Progenitor cell of endocrine pancreas (in vitro differentiated cells): ENCODE results near the gene SENP7. TPM values are rescaled to one million over a fixed set of nuclear protein-coding genes. Genes with fewer than 3 reads are reported as not detected.

Experiments
- DNase-seq: peaks from one replicate; pipeline ENCODE4 v3.0.0; 2021; ENCODE audit warnings: low spot score; ENCODE audit not compliant: unreplicated experiment
- H3K27ac Mint-ChIP-seq: 2 replicates; pipeline ENCODE4 v1.8.0; 2021; ENCODE audit warnings: mild to moderate bottlenecking, moderate library complexity, mixed read lengths
- H3K27me3 Mint-ChIP-seq: 2 replicates; pipeline ENCODE4 v1.8.0; 2021; ENCODE audit warnings: mixed read lengths
- H3K36me3 Mint-ChIP-seq: 2 replicates; pipeline ENCODE4 v1.8.0; 2022; ENCODE audit warnings: mixed read lengths; ENCODE audit not compliant: insufficient read depth
- H3K4me1 Mint-ChIP-seq: 2 replicates; pipeline ENCODE4 v1.8.0; 2021; ENCODE audit warnings: low read depth, mixed read lengths
- H3K4me3 Mint-ChIP-seq: 2 replicates; pipeline ENCODE4 v1.8.0; 2021; ENCODE audit warnings: low read depth, mild to moderate bottlenecking, moderate library complexity, mixed read lengths
- H3K9me3 Mint-ChIP-seq: 2 replicates; pipeline ENCODE4 v1.8.0; 2021; ENCODE audit warnings: low read depth, mixed read lengths
- total RNA-seq: library from RNA; stranded (reverse); gene quantifications from 2 replicates; pipeline ENCODE4 v1.2.1, GENCODE V29; 2021
- TF ChIP-seq, protein P1 (sequence below): fragments of 200-600 bp; sonication (generic); IDR thresholded peaks from one replicate; pipeline ENCODE4 v1.5.0; 2021; ENCODE audit warnings: antibody characterized with exemption, mild to moderate bottlenecking; ENCODE audit not compliant: unreplicated experiment

SENP7 gene
- total RNA-seq, 1 donor from 2014 or later = 63.7 TPM

DNA sequence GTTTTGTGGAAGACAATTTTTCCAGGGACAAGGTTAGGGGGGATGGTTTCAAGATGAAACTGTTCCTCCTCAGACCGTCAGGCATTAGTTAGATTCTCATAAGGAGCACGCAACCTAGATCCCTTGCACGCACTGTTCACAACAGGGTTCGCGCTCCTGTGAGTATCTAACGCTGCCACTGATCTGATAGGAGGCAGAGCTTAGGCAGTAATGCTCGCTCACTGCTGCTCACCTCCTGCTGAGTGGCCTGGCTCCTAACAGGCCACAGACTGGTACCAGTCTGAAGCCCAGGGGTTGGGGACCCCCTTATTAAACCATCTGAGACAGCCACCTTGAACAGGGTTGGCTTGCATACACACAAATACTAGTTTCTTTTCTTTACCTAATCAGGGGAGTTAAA lies 179.1 kb downstream of the SENP7 start:
- Mint-ChIP-seq H3K27me3 (no peaks in the 10 kb centered on the region), H3K27ac (peak overlapping the region; percentile 41), H3K36me3 (peaks cover 14% of the 10 kb centered on the region), H3K9me3 (no peaks in the 10 kb centered on the region), H3K4me3 (no peak overlapping the region), H3K4me1 (no peaks in the 10 kb centered on the region)
- DNase-seq = no peak
- TF ChIP-seq, protein P1, sequence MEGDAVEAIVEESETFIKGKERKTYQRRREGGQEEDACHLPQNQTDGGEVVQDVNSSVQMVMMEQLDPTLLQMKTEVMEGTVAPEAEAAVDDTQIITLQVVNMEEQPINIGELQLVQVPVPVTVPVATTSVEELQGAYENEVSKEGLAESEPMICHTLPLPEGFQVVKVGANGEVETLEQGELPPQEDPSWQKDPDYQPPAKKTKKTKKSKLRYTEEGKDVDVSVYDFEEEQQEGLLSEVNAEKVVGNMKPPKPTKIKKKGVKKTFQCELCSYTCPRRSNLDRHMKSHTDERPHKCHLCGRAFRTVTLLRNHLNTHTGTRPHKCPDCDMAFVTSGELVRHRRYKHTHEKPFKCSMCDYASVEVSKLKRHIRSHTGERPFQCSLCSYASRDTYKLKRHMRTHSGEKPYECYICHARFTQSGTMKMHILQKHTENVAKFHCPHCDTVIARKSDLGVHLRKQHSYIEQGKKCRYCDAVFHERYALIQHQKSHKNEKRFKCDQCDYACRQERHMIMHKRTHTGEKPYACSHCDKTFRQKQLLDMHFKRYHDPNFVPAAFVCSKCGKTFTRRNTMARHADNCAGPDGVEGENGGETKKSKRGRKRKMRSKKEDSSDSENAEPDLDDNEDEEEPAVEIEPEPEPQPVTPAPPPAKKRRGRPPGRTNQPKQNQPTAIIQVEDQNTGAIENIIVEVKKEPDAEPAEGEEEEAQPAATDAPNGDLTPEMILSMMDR = no peak

DNA sequence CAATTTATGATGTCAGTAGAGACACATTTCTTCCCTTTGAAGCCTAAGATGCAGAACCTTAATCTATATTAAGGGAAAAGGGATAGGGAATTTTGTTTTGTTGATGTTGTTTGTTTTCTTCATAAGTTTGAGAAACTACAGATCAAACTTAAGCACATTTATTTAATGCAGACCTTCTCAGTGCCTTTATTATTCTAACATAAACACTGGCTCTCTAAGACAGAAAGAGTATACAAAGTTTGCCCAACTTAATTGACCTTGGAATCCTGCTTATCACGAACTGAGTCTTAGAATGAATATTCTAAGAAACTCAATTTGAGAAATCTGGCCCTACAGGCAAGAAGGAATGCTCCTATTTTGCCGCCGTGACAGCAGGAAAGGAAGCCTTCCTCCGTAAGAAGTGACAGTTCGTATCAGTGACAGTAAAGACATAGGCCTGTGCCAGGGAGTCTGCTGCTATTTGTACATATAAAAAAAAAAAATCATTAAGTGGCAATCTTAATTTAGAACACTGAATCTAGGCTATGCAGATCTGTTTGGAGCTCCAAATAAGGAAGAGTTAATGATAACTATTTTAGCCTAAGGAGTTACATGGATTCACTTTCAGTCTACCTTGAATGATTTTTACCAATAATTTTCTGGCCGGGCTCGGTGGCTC lies 183.9 kb downstream of the SENP7 start:
- no peak overlapping the region for H3K4me3 Mint-ChIP-seq
- no peak for DNase-seq
- peaks cover 15% of the 10 kb centered on the region for H3K36me3 Mint-ChIP-seq
- H3K9me3 Mint-ChIP-seq = no peaks in the 10 kb centered on the region
- TF ChIP-seq, protein P1 = no peak
- H3K27ac Mint-ChIP-seq = no peak overlapping the region
- no peaks in the 10 kb centered on the region for H3K4me1 Mint-ChIP-seq
- H3K27me3 Mint-ChIP-seq = no peaks in the 10 kb centered on the region

DNA sequence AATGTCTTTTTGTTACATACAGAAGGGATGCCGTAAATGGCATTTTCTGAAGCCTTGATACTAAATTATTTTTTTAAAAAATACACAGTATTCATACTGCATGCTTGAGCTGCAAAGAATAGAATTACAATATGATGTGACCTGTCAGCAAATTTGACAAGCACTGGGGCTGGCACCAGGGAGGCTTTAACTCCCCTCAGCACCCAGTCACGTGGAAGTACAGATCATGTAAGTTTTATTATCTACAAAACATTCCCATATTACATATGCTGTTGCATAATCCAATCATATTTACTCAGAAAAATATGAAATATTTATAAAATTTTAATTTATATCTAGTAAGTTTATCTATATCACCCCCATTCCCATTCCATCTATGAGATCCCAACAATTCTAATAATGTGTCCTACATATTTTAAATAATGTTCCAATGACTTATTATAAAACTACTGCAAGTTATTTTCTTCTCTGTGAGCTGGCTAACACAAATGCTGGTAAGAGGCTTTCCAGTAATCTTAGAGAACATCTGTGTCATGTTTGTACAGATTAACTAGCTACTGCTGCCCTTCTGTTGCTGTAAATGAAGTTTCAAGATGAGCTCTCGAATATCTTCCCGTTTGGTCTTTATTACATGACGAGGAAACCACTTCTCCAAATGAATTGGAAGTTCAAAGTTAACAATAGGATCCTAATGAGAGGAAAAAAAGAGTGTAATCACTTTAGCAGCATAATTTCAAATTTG lies 187.4 kb downstream of the SENP7 start:
- Mint-ChIP-seq H3K36me3 (peaks cover 13% of the 10 kb centered on the region), H3K27ac (no peak overlapping the region), H3K9me3 (no peaks in the 10 kb centered on the region), H3K4me1 (no peaks in the 10 kb centered on the region), H3K27me3 (no peaks in the 10 kb centered on the region), H3K4me3 (no peak overlapping the region)
- no peak for DNase-seq
- TF ChIP-seq, protein P1 = no peak

DNA sequence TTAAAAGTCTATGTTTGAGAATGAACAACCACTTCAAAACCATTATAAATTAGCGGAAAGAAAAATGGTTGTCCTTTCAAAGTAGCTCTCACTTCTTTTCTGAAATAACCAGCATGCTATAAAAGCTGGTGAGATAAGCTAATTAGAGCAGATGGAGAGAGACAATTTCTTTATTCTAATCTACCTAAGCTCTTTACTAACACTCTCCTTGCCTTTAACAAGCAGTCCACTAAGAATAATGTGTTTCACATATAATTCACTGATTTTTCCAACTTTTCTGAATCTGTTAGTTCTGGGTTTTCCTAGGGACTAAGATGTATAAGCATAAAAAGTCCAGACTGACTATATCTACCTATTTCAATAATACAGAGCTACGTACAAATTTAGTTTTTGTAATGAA lies 192.5 kb downstream of the SENP7 start, which contains the start of gene IMPG2:
Gene IMPG2, minus strand, starts transcription at position 101 of the 400 bp plus-strand sequence. CDS start 203 bp downstream, outside the sequence.
- Mint-ChIP-seq H3K9me3 (no peaks in the 10 kb centered on the region), H3K36me3 (no peaks in the 10 kb centered on the region), H3K4me1 (no peaks in the 10 kb centered on the region), H3K27ac (peak within 1 kb of the TSS; percentile 18), H3K27me3 (no peaks in the 10 kb centered on the region), H3K4me3 (no peak within 1 kb of the TSS)
- no peak for DNase-seq
- TF ChIP-seq, protein P1 = no peak

DNA sequence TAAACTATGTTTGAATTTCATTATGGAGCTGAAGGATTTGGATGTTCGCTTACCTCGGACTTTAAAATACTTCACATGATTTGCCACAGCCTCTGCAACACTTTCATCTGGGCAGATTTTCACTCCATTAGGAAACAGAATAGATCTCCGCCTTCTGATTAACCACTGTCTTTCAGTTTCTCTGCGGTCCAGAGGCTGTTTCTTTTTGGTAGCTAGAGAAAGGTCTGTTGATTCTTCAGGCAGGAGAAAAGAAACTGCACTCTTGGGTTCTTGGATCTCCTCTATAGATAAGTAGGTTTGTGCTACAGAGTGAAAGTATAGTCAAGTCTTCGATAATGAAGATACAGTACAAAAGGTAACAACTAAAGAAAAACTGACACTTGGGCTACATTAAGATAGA lies 193.5 kb downstream of the SENP7 start:
- Mint-ChIP-seq H3K36me3 (no peaks in the 10 kb centered on the region), H3K27ac (no peak overlapping the region), H3K9me3 (no peaks in the 10 kb centered on the region), H3K4me3 (no peak overlapping the region), H3K4me1 (no peaks in the 10 kb centered on the region), H3K27me3 (no peaks in the 10 kb centered on the region)
- no peak for DNase-seq
- TF ChIP-seq, protein P1 = no peak
